Activated T-cell treated with anti-CD3 and anti-CD28 coated beads, Interleukin-2, amount 50 U/mL, for 72 hours (primary cell): Measurements from ENCODE around the gene PPP6R2. TPM values are rescaled to one million over a fixed set of nuclear protein-coding genes. Genes with fewer than 3 reads are reported as not detected.
A peak's percentile ranks its signal among the peaks of the same experiment; 100 is the strongest.

ENCODE experiments used
- ATAC-seq, 2 donors: fragments of 150-1000 bp; cut with Tn5 transposase; replicated peaks in 1 of 2; 2 replicates each; pipeline ENCODE4 v1.10.0; 2021; ENCODE audit warnings: moderate library complexity in 2 of 2, mild to moderate bottlenecking in 1 of 2
- DNase-seq, 2 donors: peaks; one replicate each; pipeline ENCODE4 v3.0.0; 2021 to 2022; ENCODE audit warnings: mixed read lengths in 1 of 2
- H3K27ac Mint-ChIP-seq: one replicate; pipeline ENCODE4 v1.8.0; 2022; ENCODE audit warnings: mild to moderate bottlenecking, moderate library complexity, mixed read lengths
- H3K27me3 Mint-ChIP-seq: one replicate; pipeline ENCODE4 v1.8.0; 2022; ENCODE audit warnings: low read depth, mixed read lengths
- H3K36me3 Mint-ChIP-seq, 2 donors: one replicate each; pipeline ENCODE4 v1.8.0; 2022; ENCODE audit warnings: mixed read lengths in 2 of 2, mild to moderate bottlenecking in 1 of 2; ENCODE audit not compliant: insufficient read depth in 2 of 2
- H3K4me1 Mint-ChIP-seq: one replicate; pipeline ENCODE4 v1.8.0; 2022; ENCODE audit warnings: low read depth, mixed read lengths
- H3K4me3 Mint-ChIP-seq, 2 donors: one replicate each; pipeline ENCODE4 v1.8.0; 2022; ENCODE audit warnings: mild to moderate bottlenecking in 2 of 2, mixed read lengths in 2 of 2, moderate library complexity in 2 of 2
- H3K9me3 Mint-ChIP-seq, 2 donors: one replicate each; pipeline ENCODE4 v1.8.0; 2022; ENCODE audit warnings: mixed read lengths in 2 of 2
- total RNA-seq, 2 donors: library from RNA; stranded (reverse); gene quantifications; one replicate each; pipeline ENCODE4 v1.2.3, GENCODE V29; 2022

PPP6R2 gene
- total RNA-seq, 2 donors from 2014 or later: 45.6 to 51.3 TPM

- no peaks in the 10 kb centered on the region for H3K36me3 Mint-ChIP-seq
- ATAC-seq: no peak
- H3K9me3 Mint-ChIP-seq: no peaks in the 10 kb centered on the region
- no peak overlapping the region for H3K27ac Mint-ChIP-seq
- H3K4me3 Mint-ChIP-seq: no peak overlapping the region
- peaks cover 7% of the 10 kb centered on the region for H3K4me1 Mint-ChIP-seq
- DNase-seq: no peak
- H3K27me3 Mint-ChIP-seq: peaks cover 6% of the 10 kb centered on the region
Observed at GRCh38 chr22:50301581-50301991, 41.5 kb upstream of the PPP6R2 start.

DNA sequence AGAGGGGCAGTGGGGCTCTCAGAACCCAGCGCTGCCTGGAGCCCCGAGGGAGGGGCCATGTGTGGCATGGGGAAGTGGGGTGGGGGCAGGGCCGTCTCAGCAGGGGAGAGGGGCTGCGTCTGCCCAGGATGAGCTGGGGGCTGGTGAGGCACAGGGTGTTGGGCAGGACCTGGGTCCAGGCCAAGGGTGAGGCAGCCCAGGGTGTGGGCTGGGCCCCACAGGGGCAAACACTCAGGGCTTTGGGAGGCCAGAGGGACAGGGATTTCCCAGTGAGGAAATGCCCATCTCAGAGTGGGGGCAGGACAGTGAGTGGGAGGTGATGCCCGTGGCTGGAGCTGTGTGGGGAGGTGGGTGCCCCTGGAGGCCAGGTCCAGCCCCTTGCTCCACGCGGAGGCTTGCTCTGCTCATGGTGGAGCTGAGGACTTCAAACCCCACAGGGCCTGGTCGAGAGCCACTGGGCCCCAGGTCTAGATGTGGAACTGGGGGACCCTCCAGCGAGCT is 41.0 kb upstream of the PPP6R2 start:
- Mint-ChIP-seq H3K4me3 (no peak overlapping the region), H3K27ac (no peak overlapping the region), H3K4me1 (peaks cover 7% of the 10 kb centered on the region), H3K9me3 (no peaks in the 10 kb centered on the region), H3K36me3 (no peaks in the 10 kb centered on the region), H3K27me3 (peaks cover 6% of the 10 kb centered on the region)
- DNase-seq (no peak), ATAC-seq (no peak)

GRCh38 chr22:50302564-50302963 is 40.6 kb upstream of the PPP6R2 start:
- ATAC-seq (no peak), DNase-seq (no peak)
- no peak overlapping the region for H3K27ac Mint-ChIP-seq
- H3K9me3 Mint-ChIP-seq: no peaks in the 10 kb centered on the region
- H3K4me1 Mint-ChIP-seq: peaks cover 7% of the 10 kb centered on the region
- no peak overlapping the region for H3K4me3 Mint-ChIP-seq
- H3K27me3 Mint-ChIP-seq: peaks cover 6% of the 10 kb centered on the region
- H3K36me3 Mint-ChIP-seq: no peaks in the 10 kb centered on the region

DNA sequence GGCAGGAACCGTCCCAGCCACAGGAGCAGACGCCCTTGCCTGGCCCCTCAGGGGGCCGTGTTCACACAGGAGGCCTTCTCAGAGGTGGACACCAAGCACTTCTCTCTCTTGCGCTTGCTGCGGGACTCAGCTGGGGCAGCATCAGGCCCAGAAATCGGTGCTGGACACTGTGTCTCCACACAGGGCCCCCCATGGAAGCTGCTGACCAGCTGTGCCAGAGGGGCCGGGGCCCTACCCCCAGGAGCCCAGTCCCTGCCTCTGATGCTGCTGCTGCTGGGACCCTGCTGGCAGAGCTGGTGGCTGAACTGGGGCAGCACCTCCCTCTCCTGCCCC is 39.6 kb upstream of the PPP6R2 start:
- ATAC-seq: no peak
- Mint-ChIP-seq H3K4me3 (no peak overlapping the region), H3K36me3 (no peaks in the 10 kb centered on the region), H3K9me3 (no peaks in the 10 kb centered on the region), H3K4me1 (peaks cover 7% of the 10 kb centered on the region), H3K27me3 (peaks cover 6% of the 10 kb centered on the region), H3K27ac (no peak overlapping the region)
- DNase-seq: no peak

DNA sequence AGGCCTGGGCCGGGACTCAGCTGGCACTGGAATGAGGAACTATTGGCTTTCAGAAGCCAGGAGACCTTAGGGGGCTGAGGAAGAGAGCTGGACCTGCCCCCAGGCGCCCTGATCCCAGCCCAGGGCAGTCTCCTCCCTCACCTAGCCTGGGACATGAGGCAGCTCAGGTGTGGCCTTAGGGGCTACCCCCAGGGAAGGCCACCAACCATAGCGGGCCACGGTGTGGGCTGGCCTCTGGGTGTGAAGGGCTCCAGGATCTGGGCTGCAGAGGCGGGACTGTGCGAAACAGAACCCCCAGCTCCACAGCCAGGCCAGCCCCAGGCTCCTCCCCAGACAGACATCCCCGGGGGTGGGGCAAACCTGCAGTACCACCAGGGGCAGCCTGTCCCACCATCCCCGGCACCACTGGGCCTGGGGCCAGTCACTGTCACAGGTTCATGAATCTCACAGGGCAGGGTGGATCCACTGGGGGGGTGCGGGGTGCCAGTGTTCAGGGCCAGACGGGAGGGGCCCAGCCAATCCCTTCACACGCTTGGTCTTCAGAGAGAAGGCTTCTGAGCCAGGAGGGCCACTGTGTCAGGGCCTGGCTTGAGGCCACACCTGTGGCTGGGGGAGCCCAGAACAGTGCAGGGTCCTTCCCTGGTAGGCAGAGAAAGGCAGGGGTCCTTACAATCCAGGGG is 39.1 kb upstream of the PPP6R2 start:
- Mint-ChIP-seq H3K4me1 (peaks cover 7% of the 10 kb centered on the region), H3K27ac (no peak overlapping the region), H3K36me3 (no peaks in the 10 kb centered on the region), H3K4me3 (no peak overlapping the region), H3K9me3 (no peaks in the 10 kb centered on the region), H3K27me3 (peaks cover 6% of the 10 kb centered on the region)
- DNase-seq: peak in 1 of 2 donors; percentile 29
- no peak for ATAC-seq

DNA sequence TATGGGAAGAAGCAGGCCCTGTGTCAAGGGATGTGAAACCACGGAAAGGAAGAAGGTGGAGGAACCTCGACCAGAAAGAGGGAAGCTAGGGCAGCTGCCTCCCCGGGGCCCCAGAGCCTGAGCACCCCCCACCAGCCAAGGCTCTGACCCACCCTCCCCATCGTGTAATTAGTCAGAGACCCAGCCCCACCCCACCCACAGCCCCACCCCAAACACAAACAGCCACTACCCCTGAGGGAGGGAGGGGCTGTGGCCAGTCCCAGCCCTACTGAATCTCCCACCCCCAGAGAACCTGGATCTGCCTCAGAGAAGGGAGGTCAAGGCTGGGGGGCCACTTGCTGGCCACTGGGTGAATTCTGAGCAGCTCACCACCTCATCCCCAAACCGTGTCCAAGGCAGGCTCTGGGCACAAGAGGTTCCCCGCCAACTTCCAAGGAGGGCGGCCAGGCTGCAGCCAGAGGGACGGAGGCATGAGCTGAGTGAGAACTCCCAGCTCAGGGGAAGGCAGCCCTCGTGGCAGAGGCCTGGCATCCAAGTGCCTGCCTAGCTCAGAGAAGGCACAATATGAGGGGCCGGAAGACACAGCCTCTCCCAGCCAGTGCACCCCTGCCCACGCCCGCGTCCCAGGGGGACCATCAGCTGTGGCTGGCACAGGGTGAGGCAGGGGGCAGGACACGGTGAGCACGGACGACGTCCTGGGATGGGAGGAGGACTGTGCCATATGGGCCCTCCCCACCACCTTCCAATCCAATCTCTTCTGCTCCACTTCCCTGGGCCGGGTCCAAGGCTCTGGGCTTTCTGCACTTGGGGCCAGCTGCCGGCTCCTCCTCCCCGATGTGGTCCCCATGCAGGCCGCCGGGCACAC is 38.4 kb upstream of the PPP6R2 start:
- no peaks in the 10 kb centered on the region for H3K9me3 Mint-ChIP-seq

GRCh38 chr22:50305393-50305922 is 37.7 kb upstream of the PPP6R2 start:
- H3K4me1 Mint-ChIP-seq: peaks cover 7% of the 10 kb centered on the region
- DNase-seq (no peak), ATAC-seq (no peak)
- H3K36me3 Mint-ChIP-seq: no peaks in the 10 kb centered on the region
- H3K4me3 Mint-ChIP-seq: no peak overlapping the region
- H3K27me3 Mint-ChIP-seq: peaks cover 6% of the 10 kb centered on the region
- no peaks in the 10 kb centered on the region for H3K9me3 Mint-ChIP-seq
- H3K27ac Mint-ChIP-seq: no peak overlapping the region

More for the DNA sequence above, 38.4 kb upstream of the PPP6R2 start:
- Mint-ChIP-seq H3K27me3 (peaks cover 6% of the 10 kb centered on the region), H3K36me3 (no peaks in the 10 kb centered on the region), H3K27ac (no peak overlapping the region), H3K4me1 (peaks cover 7% of the 10 kb centered on the region), H3K4me3 (no peak overlapping the region)
- DNase-seq (no peak), ATAC-seq (no peak)

GRCh38 chr22:50305923-50306566 is 37.1 kb upstream of the PPP6R2 start:
- ATAC-seq (peak; percentile 46 to 49), DNase-seq (peak; percentile 37 to 40)
- Mint-ChIP-seq H3K27ac (peak overlapping the region; percentile 46), H3K4me1 (peaks cover 7% of the 10 kb centered on the region), H3K4me3 (peak overlapping the region; percentile 75 to 81), H3K36me3 (no peaks in the 10 kb centered on the region), H3K9me3 (no peaks in the 10 kb centered on the region), H3K27me3 (peaks cover 6% of the 10 kb centered on the region)

DNA sequence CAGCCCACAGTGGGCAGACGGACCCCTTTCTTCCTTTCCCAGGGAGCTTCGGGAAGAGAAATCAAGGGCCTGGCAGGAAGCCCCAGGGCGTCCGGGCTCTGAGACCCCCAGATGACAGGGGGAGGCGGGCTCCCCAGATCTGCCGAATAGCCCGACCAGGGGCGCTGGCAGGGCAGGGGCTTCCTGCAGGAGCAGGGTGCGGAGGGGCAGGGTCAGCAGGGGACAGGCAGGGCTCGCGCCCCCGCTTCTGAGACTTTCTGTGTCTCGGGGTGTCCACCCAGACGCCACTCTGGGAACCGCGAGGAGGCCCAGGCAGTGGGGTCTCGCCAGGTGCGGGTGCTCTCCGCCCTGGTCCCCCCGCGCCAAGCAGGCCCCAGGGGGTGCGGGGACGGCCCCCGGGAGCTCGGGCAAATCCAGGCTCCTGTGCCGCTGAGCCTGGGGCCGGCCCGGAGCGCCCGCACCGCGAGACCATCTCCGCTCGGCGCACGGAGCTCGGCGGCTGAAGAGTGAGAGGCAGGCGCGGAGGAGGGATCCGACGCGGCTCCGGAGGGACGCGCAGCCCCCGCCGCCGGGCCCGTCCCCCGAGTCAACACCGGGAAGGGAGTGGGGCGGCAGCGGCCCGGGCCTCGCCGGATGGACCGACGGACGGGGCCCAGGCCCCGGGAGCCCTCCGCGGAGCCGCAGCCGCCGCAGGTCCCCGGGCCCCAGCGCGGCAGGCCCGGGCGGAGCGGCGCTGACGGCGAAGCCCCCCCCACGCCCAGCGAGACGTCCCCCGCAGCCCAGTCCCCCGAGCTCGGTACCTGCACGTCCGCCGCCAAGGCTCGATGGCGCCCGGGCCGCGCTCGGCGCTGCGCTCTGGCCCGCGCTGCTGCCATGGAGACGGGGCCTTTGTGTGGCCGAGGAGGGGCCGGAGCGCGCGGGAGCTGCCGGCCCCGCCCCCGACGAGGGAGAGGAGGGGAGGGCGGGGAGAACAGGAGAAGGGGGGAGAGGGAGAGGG is 36.1 kb upstream of the PPP6R2 start, which contains the start of gene PLXNB2:
PLXNB2 (minus strand) TSS at position 894 of the 997 bp plus-strand sequence. CDS start 17,062 bp downstream, outside the sequence.
- ATAC-seq (peak; percentile 57 to 68), DNase-seq (peak; percentile 39 to 55)
- Mint-ChIP-seq H3K4me3 (peak within 1 kb of the TSS; percentile 48 to 75), H3K27ac (no peak within 1 kb of the TSS), H3K9me3 (no peaks in the 10 kb centered on the region), H3K36me3 (no peaks in the 10 kb centered on the region), H3K4me1 (peaks cover 7% of the 10 kb centered on the region), H3K27me3 (peaks cover 6% of the 10 kb centered on the region)

GRCh38 chr22:50307890-50308596 is 35.1 kb upstream of the PPP6R2 start:
- no peak overlapping the region for H3K27ac Mint-ChIP-seq
- H3K4me3 Mint-ChIP-seq: peak overlapping the region in 1 of 2 donors; percentile 48
- no peaks in the 10 kb centered on the region for H3K9me3 Mint-ChIP-seq
- H3K36me3 Mint-ChIP-seq: no peaks in the 10 kb centered on the region
- DNase-seq (no peak), ATAC-seq (no peak)
- peaks cover 6% of the 10 kb centered on the region for H3K27me3 Mint-ChIP-seq
- H3K4me1 Mint-ChIP-seq: peaks cover 7% of the 10 kb centered on the region

DNA sequence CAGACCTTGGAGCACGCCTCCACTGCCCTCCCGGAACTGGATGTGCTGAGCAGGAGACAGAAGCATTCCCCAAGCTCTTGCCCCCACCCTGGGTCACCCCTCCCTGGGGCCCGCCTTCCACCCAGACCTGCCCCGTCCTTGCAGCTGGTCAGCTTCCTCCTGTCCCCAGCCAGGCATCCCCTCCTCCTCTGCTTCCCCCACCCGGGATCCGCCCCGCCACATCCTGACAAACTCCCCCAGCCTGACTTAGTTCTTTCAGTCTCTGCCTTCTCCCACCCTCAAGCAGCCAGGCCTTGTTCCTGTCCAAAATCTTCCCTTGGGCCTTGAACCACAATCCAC is 34.6 kb upstream of the PPP6R2 start:
- Mint-ChIP-seq H3K27ac (no peak overlapping the region), H3K36me3 (no peaks in the 10 kb centered on the region), H3K9me3 (no peaks in the 10 kb centered on the region), H3K4me3 (peak overlapping the region; percentile 12 to 39), H3K4me1 (peaks cover 7% of the 10 kb centered on the region), H3K27me3 (peaks cover 6% of the 10 kb centered on the region)
- DNase-seq (no peak), ATAC-seq (no peak)
